ENCODE data around the gene HIC1.

HIC1 gene

DNA sequence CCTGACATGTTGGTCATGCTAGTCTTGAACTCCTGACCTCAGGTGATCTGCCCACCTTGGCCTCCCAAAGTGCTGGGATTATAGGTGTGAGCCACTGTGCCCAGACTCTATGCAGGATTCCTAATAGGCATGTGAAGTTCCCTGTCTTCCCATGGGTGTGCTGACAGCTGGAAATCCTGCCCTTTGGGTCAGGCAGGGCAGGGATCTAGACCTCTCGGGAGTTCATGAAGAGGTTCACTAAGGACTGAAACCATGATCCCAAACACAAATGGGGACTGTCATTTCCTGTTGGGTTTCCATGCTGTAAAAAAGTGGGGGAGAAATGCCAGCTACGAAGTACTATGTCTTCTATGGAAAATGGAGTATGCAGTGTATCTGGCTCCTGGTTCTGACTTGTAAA, 52.1 kb downstream of the HIC1 start:
- no peak for DNase-seq

GRCh38 chr17:2107506-2107905, 52.6 kb downstream of the HIC1 start:
- no peak for DNase-seq

GRCh38 chr17:2108170-2108569, 53.3 kb downstream of the HIC1 start:
- no peak for DNase-seq

DNA sequence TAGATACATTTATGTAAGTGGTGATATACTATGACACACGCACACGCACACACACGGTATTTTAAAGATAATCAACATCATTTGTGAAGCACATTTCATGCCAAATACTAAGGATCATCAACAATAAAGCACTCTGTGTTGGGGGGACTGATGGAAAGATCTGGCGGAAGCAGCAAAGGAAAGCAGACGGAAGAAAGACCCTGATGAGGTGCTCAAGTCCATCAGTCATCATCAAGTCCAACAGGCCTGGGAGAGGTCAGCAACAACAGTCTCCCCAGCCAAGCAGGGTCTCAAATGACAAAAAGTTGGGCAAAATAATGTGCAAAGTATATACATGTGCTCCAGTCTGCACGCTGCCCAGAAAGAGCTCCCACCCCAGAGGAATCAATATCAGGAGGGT, 55.5 kb downstream of the HIC1 start:
- DNase-seq = no peak

- DNase-seq = no peak
These were observed 56.8 kb downstream of the HIC1 start for GRCh38 chr17:2111691-2112090.

Data from activated naive CD4-positive, alpha-beta T cell treated with anti-CD3 and anti-CD28 coated beads, Interleukin-2, amount 50 U/mL, for 16 hours (primary cell).